ENCODE results near the gene ZNF727.
"Not testable (repeated sequence)": the region's sequence is repeated elsewhere in the genome, so short reads cannot be mapped to it uniquely, and the experiment has no call there.

Gene ZNF727

GRCh38 chr7:64045301-64046040, at the start of gene ZNF727:
Gene ZNF727, plus strand, starts transcription at chr7:64045434. Its CDS starts 188 bp downstream, at chr7:64045622.
- DNase-seq (ENCODE audit: low spot score in 2 of 2) = no peak
- H3K4me3 Mint-ChIP-seq = peak within 1 kb of the TSS; percentile 62
- H3K4me1 Mint-ChIP-seq = no peaks in the 10 kb centered on the region
- peaks cover 19% of the 10 kb centered on the region for H3K9me3 Mint-ChIP-seq
- no peaks in the 10 kb centered on the region for H3K36me3 Mint-ChIP-seq
- ATAC-seq = peak; percentile 78
- H3K27ac Mint-ChIP-seq = peak within 1 kb of the TSS; percentile 45

DNA sequence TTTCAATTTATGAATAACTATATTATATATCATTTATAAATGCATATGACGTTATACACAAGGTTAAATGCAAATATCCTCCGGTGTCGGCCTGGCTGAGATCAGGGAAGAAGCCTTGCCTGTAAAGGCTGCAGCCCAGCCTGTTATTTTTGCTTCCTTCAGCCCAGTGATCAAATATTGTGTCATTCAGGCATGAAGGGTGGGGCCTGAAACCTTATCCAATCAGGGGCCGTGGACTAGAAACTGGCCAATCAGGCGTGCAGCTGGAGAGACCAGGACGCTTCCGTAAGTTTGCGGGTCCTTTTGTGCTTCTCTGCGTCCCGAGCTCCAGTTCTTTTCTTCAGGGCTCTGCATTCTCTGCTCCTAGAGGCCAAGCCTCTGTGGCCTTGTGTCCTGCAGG, 46.7 kb upstream of the ZNF727 start, which contains the start of gene ZNF722:
TSS of gene ZNF722 (plus strand) at position 301 of the 400 bp plus-strand sequence. CDS start 113 bp downstream, outside the sequence.
- no peak within 1 kb of the TSS for H3K4me3 Mint-ChIP-seq
- no peaks in the 10 kb centered on the region for H3K4me1 Mint-ChIP-seq
- H3K9me3 Mint-ChIP-seq = peaks cover 10% of the 10 kb centered on the region
- DNase-seq (ENCODE audit: low spot score in 2 of 2) (no peak), ATAC-seq (no peak)
- H3K36me3 Mint-ChIP-seq = no peaks in the 10 kb centered on the region
- no peak within 1 kb of the TSS for H3K27ac Mint-ChIP-seq

- not testable (repeated sequence) for DNase-seq (ENCODE audit: low spot score in 2 of 2); H3K4me1 Mint-ChIP-seq; ATAC-seq; H3K27ac Mint-ChIP-seq; H3K36me3 Mint-ChIP-seq; H3K4me3 Mint-ChIP-seq
- peaks cover 30% of the 10 kb centered on the region for H3K9me3 Mint-ChIP-seq
Measured at GRCh38 chr7:64015496-64015895, 29.7 kb upstream of the ZNF727 start.

DNA sequence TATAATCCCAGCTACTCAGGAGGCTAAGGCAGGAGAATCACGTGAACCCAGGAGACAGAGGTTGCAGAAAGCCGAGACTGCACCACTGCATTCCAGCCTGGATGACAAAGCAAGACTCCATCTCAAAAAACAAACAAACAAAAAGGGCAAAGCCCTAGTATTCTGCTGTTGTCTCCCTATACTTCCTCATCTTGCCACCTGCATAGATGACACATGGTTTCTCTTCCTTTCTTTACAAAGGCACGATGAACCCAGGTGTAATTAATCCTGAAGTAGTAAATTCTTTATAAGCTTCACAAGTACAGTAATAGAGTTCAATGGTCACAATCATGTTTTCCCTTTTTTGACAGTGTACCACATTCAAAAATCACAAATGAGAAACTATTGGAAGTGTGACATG, 9.8 kb upstream of the ZNF727 start:
- Mint-ChIP-seq H3K9me3 (peaks cover 14% of the 10 kb centered on the region), H3K4me1 (no peaks in the 10 kb centered on the region), H3K4me3 (no peak overlapping the region), H3K27ac (no peak overlapping the region), H3K36me3 (no peaks in the 10 kb centered on the region)
- DNase-seq (ENCODE audit: low spot score in 2 of 2) (no peak), ATAC-seq (no peak)

- Mint-ChIP-seq H3K27ac (no peak overlapping the region), H3K4me3 (no peak overlapping the region), H3K9me3 (peaks cover 12% of the 10 kb centered on the region), H3K4me1 (no peaks in the 10 kb centered on the region), H3K36me3 (no peaks in the 10 kb centered on the region)
- ATAC-seq = no peak
- no peak for DNase-seq (ENCODE audit: low spot score in 2 of 2)
Measured at GRCh38 chr7:64037095-64037494, 8.1 kb upstream of the ZNF727 start.

DNA sequence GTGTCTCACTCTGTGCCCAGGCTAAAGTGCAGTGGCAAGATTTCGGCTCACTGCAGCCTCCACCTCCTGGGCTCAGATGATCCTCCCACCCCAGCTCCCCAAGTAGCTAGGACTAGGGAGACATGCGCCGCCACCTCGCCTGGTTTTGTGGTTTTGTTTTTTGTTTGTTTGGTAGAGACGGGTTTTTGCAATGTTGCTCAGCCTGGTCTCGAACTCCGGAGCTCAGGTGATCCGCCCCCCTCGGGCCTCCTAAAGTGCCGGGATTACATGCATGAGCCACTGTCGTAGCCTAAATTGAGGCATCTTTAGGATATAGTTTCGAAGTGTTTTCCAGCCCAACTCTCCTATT, 781 bp downstream of the ZNF727 start:
- no peak for ATAC-seq
- no peaks in the 10 kb centered on the region for H3K36me3 Mint-ChIP-seq
- DNase-seq (ENCODE audit: low spot score in 2 of 2) = no peak
- peaks cover 19% of the 10 kb centered on the region for H3K9me3 Mint-ChIP-seq
- no peak overlapping the region for H3K27ac Mint-ChIP-seq
- H3K4me1 Mint-ChIP-seq = no peaks in the 10 kb centered on the region
- peak overlapping the region; percentile 62 for H3K4me3 Mint-ChIP-seq

- not testable (repeated sequence) for DNase-seq (ENCODE audit: low spot score in 2 of 2); ATAC-seq; H3K4me1 Mint-ChIP-seq; H3K27ac Mint-ChIP-seq; H3K4me3 Mint-ChIP-seq; H3K36me3 Mint-ChIP-seq
- H3K9me3 Mint-ChIP-seq = peaks cover 50% of the 10 kb centered on the region
Measured at GRCh38 chr7:64077837-64078698, 32.8 kb downstream of the ZNF727 start.

GRCh38 chr7:64078699-64078994, 33.4 kb downstream of the ZNF727 start:
- H3K27ac Mint-ChIP-seq = no peak overlapping the region
- no peak overlapping the region for H3K4me3 Mint-ChIP-seq
- DNase-seq (ENCODE audit: low spot score in 2 of 2) (no peak), ATAC-seq (no peak)
- no peaks in the 10 kb centered on the region for H3K4me1 Mint-ChIP-seq
- H3K36me3 Mint-ChIP-seq = no peaks in the 10 kb centered on the region
- peaks cover 49% of the 10 kb centered on the region for H3K9me3 Mint-ChIP-seq

- ATAC-seq (no peak), DNase-seq (ENCODE audit: low spot score in 2 of 2) (no peak)
- peaks cover 14% of the 10 kb centered on the region for H3K9me3 Mint-ChIP-seq
- no peak overlapping the region for H3K4me3 Mint-ChIP-seq
- no peaks in the 10 kb centered on the region for H3K4me1 Mint-ChIP-seq
- no peaks in the 10 kb centered on the region for H3K36me3 Mint-ChIP-seq
- H3K27ac Mint-ChIP-seq = no peak overlapping the region
Measured at GRCh38 chr7:64087501-64087900, 42.3 kb downstream of the ZNF727 start.

GRCh38 chr7:64088863-64089262, 43.6 kb downstream of the ZNF727 start:
- not testable (repeated sequence) for H3K4me1 Mint-ChIP-seq; ATAC-seq; H3K36me3 Mint-ChIP-seq; DNase-seq (ENCODE audit: low spot score in 2 of 2); H3K27ac Mint-ChIP-seq; H3K4me3 Mint-ChIP-seq
- H3K9me3 Mint-ChIP-seq = peaks cover 19% of the 10 kb centered on the region

Measured in stimulated activated effector memory CD8-positive, alpha-beta T cell treated with anti-CD3 and anti-CD28 coated beads, Interleukin-12 subunit alpha, Interleukin-12 subunit beta, amount 100 ng/mL, for 72 hours (primary cell).